GM12892 (cell line): ENCODE results near the gene LRRN2.

Experiments
- POLR2A ChIP-seq: IDR thresholded peaks from 2 replicates; pipeline ENCODE4 v1.6.1; 2011; ENCODE audit warnings: low read depth, low read length, control low read depth
- POLR2AphosphoS5 ChIP-seq: IDR thresholded peaks from 2 replicates; pipeline ENCODE4 v1.6.1; 2011; ENCODE audit warnings: low read depth, low read length, control low read depth
- TAF1 ChIP-seq: IDR thresholded peaks from 2 replicates; pipeline ENCODE4 v1.6.1; 2011; ENCODE audit warnings: low read depth, mild to moderate bottlenecking, control low read depth, low read length, borderline replicate concordance

DNA sequence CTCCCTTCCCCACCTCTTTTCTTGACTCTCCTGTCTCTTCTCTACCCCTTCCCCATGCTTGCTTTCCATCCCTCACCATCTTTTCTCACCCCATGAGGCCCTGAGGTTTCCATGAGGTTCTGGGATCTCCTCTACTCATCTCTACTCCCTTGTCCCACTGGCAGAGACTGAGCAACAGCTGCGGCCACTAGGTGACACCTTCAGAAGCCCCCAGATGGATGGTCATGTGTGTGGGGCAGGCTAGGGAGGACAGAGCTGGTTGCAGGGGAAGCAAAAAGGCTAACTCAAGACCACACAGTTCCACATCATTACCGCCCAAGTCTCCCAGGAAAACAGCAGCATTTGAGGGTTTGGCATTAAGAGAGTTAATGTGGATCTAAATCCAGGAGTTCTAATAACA lies 45.0 kb downstream of the LRRN2 start:
- TF ChIP-seq POLR2A = no peak
- TF ChIP-seq TAF1 = no peak
- no peak for TF ChIP-seq POLR2AphosphoS5
